ENCODE results near the gene SUN3. TPM values are rescaled to one million over a fixed set of nuclear protein-coding genes. Genes with fewer than 3 reads are reported as not detected.
A peak's percentile ranks its signal among the peaks of the same experiment; 100 is the strongest.

Gene SUN3
- total RNA-seq, 2 experiments from 2014 or later, result not detected

GRCh38 chr7:47957156-47957555 lies 71.8 kb downstream of the SUN3 start:
- H3K9me3 Mint-ChIP-seq, result peaks cover 2% of the 10 kb centered on the region
- ATAC-seq (ENCODE audit: low read depth), result no peak

DNA sequence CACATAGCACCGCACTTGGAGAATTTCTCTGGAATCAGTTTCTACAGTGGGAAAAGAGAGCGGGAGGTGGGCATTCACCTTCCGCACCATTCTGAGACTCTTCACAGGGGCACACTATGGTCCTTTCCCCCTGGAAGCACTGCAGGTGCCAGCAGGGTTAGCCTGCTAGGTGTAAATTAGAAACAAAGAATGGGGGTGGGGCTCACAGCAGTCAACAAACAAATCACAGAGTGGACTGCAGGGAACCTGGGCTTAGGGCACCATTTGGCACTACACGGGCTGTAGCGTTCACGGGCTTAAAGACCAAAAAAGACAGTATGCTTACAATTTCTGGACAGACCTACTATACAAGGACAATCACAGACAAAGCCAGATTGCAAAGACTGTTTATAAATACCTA lies 72.7 kb downstream of the SUN3 start:
- H3K4me3 Mint-ChIP-seq, result no peak overlapping the region
- peaks cover 2% of the 10 kb centered on the region for H3K9me3 Mint-ChIP-seq
- ATAC-seq (ENCODE audit: low read depth) (no peak), DNase-seq (no peak)
- peaks cover 3% of the 10 kb centered on the region for H3K4me1 Mint-ChIP-seq
- no peaks in the 10 kb centered on the region for H3K27me3 Mint-ChIP-seq
- peaks cover 30% of the 10 kb centered on the region for H3K36me3 Mint-ChIP-seq
- H3K27ac Mint-ChIP-seq, result no peak overlapping the region
- POLR2A ChIA-PET, result no interaction called here

More at GRCh38 chr7:47957156-47957555, 71.8 kb downstream of the SUN3 start:
- Mint-ChIP-seq H3K36me3 (peaks cover 37% of the 10 kb centered on the region), H3K27me3 (no peaks in the 10 kb centered on the region), H3K27ac (no peak overlapping the region), H3K4me3 (no peak overlapping the region), H3K4me1 (peaks cover 3% of the 10 kb centered on the region)
- no peak for DNase-seq
- POLR2A ChIA-PET, result no interaction called here

- Mint-ChIP-seq H3K27ac (no peak overlapping the region), H3K9me3 (peaks cover 2% of the 10 kb centered on the region), H3K4me1 (peaks cover 3% of the 10 kb centered on the region), H3K4me3 (no peak overlapping the region), H3K36me3 (peaks cover 22% of the 10 kb centered on the region), H3K27me3 (no peaks in the 10 kb centered on the region)
- DNase-seq (no peak), ATAC-seq (ENCODE audit: low read depth) (no peak)
- POLR2A ChIA-PET, result no interaction called here
These were observed 74.5 kb downstream of the SUN3 start for GRCh38 chr7:47954231-47954911.

- H3K27ac Mint-ChIP-seq, result no peak overlapping the region
- POLR2A ChIA-PET, result no interaction called here
These were observed 75.1 kb downstream of the SUN3 start for GRCh38 chr7:47953822-47954221.

GRCh38 chr7:47952224-47952623 lies 76.7 kb downstream of the SUN3 start:
- DNase-seq (no peak), ATAC-seq (ENCODE audit: low read depth) (no peak)
- H3K4me3 Mint-ChIP-seq, result no peak overlapping the region
- H3K9me3 Mint-ChIP-seq, result no peaks in the 10 kb centered on the region
- no peak overlapping the region for H3K27ac Mint-ChIP-seq
- H3K4me1 Mint-ChIP-seq, result peaks cover 3% of the 10 kb centered on the region
- peaks cover 12% of the 10 kb centered on the region for H3K36me3 Mint-ChIP-seq
- no peaks in the 10 kb centered on the region for H3K27me3 Mint-ChIP-seq
- POLR2A ChIA-PET, result no interaction called here

More at GRCh38 chr7:47953822-47954221, 75.1 kb downstream of the SUN3 start:
- Mint-ChIP-seq H3K4me1 (peaks cover 3% of the 10 kb centered on the region), H3K9me3 (peaks cover 2% of the 10 kb centered on the region), H3K36me3 (peaks cover 22% of the 10 kb centered on the region), H3K4me3 (no peak overlapping the region), H3K27me3 (no peaks in the 10 kb centered on the region)
- DNase-seq (no peak), ATAC-seq (ENCODE audit: low read depth) (no peak)

DNA sequence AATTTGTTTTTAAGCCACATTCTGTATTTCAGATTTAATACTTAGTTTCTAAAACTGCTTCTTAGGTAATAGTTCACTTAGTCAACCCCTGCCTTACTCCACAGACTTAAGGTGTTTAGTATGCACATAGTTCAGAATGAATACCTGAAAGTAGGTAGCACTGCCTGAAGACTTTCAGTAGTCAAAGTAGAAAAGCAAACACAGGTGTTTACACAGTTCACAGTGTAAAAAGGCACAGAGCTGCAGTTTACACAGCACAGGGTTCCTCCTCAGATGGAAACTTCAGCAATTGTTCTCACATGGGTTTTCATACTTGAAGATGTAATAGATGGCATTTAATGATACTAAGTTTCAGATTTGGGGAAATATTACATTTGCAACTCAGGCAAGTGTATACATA lies 77.5 kb downstream of the SUN3 start:
- no peaks in the 10 kb centered on the region for H3K27me3 Mint-ChIP-seq
- POLR2A ChIA-PET, result no interaction called here
- DNase-seq (no peak), ATAC-seq (ENCODE audit: low read depth) (no peak)
- H3K36me3 Mint-ChIP-seq, result peaks cover 10% of the 10 kb centered on the region
- no peaks in the 10 kb centered on the region for H3K9me3 Mint-ChIP-seq
- no peak overlapping the region for H3K27ac Mint-ChIP-seq
- peaks cover 4% of the 10 kb centered on the region for H3K4me1 Mint-ChIP-seq
- H3K4me3 Mint-ChIP-seq, result no peak overlapping the region

GRCh38 chr7:47950714-47951113 lies 78.2 kb downstream of the SUN3 start:
- H3K27me3 Mint-ChIP-seq, result no peaks in the 10 kb centered on the region
- no peak overlapping the region for H3K4me3 Mint-ChIP-seq
- POLR2A ChIA-PET, result no interaction called here
- peaks cover 5% of the 10 kb centered on the region for H3K4me1 Mint-ChIP-seq
- no peak overlapping the region for H3K27ac Mint-ChIP-seq
- ATAC-seq (ENCODE audit: low read depth), result no peak
- DNase-seq, result no peak
- no peaks in the 10 kb centered on the region for H3K9me3 Mint-ChIP-seq
- peaks cover 10% of the 10 kb centered on the region for H3K36me3 Mint-ChIP-seq

GRCh38 chr7:47949703-47950102 lies 79.2 kb downstream of the SUN3 start:
- Mint-ChIP-seq H3K36me3 (peaks cover 6% of the 10 kb centered on the region), H3K4me3 (no peak overlapping the region), H3K4me1 (peaks cover 3% of the 10 kb centered on the region), H3K27me3 (no peaks in the 10 kb centered on the region), H3K9me3 (no peaks in the 10 kb centered on the region), H3K27ac (no peak overlapping the region)
- ATAC-seq (ENCODE audit: low read depth), result no peak
- POLR2A ChIA-PET, result no interaction called here
- DNase-seq, result no peak

DNA sequence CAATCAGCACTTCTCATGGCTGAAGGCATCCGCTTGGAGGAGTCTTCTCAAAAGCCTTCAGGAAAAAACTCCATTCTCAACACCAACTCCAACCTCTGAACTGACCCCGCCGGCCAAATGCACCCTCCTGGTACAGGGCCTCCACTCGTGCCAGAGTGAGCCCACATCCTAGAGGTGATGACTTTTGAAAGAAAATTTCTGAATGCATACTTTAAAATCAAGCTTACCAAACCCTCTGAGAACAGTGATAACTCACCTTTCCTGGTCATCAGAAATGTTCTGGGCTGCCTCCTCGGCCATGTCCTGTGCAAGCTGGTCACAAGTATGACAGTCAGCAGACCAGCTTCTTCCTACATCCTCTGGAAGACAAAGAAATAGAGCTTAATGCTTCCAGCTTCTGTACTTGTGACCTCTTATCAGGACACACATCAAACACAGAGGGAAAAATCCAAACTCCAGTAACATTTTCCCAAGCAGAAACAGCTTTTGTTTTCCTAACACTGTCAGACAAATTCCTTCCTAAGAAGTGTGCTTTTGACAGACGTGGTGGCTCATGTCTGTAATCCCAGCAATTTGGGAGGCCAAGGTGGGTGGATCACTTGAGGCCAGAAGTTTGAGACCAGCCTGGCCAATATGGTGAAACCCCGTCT lies 80.6 kb downstream of the SUN3 start, which contains the start of gene PKD1L1:
PKD1L1 (minus strand) TSS at position 326 of the 650 bp plus-strand sequence; CDS start at position 300, 26 bp downstream.
- H3K9me3 Mint-ChIP-seq, result no peaks in the 10 kb centered on the region
- H3K27me3 Mint-ChIP-seq, result no peaks in the 10 kb centered on the region
- ATAC-seq (ENCODE audit: low read depth) (no peak), DNase-seq (no peak)
- H3K4me1 Mint-ChIP-seq, result peaks cover 3% of the 10 kb centered on the region
- no peak within 1 kb of the TSS for H3K27ac Mint-ChIP-seq
- POLR2A ChIA-PET, result no interaction called here
- no peaks in the 10 kb centered on the region for H3K36me3 Mint-ChIP-seq
- H3K4me3 Mint-ChIP-seq, result no peak within 1 kb of the TSS

DNA sequence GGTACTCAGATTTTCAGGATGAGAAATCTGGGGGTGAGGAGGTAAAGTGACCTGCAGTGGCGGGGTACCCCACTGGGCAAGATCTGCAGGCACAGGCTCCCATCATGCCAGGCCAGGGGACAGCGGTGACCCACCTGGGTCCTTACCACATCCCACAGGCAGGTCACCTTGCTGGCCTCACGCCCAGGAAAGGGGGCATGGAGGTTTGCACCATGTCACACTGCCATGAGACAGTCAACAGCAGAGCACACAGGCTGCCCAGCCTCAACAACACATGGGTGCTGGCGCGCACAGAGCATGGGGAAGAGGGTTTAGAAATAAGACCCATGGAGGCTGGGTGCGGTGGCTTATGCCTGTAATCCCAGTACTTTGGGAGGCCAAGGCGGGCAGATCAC lies 81.6 kb downstream of the SUN3 start:
- no peak overlapping the region for H3K27ac Mint-ChIP-seq
- peaks cover 3% of the 10 kb centered on the region for H3K4me1 Mint-ChIP-seq
- no peak for ATAC-seq (ENCODE audit: low read depth)
- H3K4me3 Mint-ChIP-seq, result no peak overlapping the region
- no peak for DNase-seq
- H3K36me3 Mint-ChIP-seq, result no peaks in the 10 kb centered on the region
- H3K9me3 Mint-ChIP-seq, result no peaks in the 10 kb centered on the region
- H3K27me3 Mint-ChIP-seq, result no peaks in the 10 kb centered on the region
- POLR2A ChIA-PET, result no interaction called here

- DNase-seq (no peak), ATAC-seq (ENCODE audit: low read depth) (no peak)
- Mint-ChIP-seq H3K9me3 (no peaks in the 10 kb centered on the region), H3K36me3 (no peaks in the 10 kb centered on the region), H3K27me3 (no peaks in the 10 kb centered on the region), H3K27ac (peak overlapping the region; percentile 52), H3K4me1 (peaks cover 3% of the 10 kb centered on the region), H3K4me3 (no peak overlapping the region)
- POLR2A ChIA-PET, result no interaction called here
These were observed 82.1 kb downstream of the SUN3 start for GRCh38 chr7:47946581-47947354.

DNA sequence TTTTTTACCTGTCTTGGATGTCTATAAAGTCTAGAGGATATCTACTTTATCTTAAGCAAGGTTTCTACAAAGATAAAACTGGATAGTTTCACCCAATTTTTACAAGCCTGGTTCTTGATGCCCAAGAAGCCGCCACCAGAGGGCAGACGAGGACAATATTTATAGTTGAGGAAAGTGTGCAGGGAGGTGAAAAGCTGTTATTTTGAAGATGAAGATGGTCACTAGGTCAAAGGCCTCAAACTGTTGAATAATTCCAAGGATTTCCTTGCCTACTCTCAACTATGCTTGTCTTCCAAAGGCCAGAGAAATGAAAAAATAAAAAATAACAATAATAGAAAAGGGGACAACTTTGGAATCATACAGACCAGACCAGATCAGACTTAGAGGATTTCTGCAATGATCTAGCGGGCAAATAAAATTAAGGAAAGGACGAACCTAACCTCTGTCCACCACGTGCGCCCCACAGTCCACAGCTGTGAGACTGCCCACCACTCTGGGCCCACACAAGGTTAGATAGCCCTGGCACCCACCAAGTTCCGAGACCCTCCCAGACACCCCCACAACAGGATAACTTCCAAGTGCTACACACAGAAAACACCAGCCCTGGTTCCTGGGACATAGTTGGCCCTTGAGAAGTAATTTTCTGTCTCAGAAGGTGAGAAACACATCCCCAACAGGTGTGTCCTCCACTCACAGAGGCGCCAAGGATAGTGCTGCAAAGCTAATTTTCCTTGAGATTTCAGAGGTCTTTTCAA lies 83.5 kb downstream of the SUN3 start:
- Mint-ChIP-seq H3K4me1 (peaks cover 3% of the 10 kb centered on the region), H3K9me3 (no peaks in the 10 kb centered on the region), H3K4me3 (no peak overlapping the region), H3K36me3 (no peaks in the 10 kb centered on the region), H3K27ac (no peak overlapping the region), H3K27me3 (no peaks in the 10 kb centered on the region)
- ATAC-seq (ENCODE audit: low read depth) (no peak), DNase-seq (peak; percentile 74)
- POLR2A ChIA-PET, result interaction anchor here (0.7 kb wide), 1 partner anchor 138 kb away, joined by 3 read pairs; no protein-coding TSS in a partner anchor
